PC-9 (cell line): ENCODE results near the gene XAF1. TPM values are rescaled to one million over a fixed set of nuclear protein-coding genes. Genes with fewer than 3 reads are reported as not detected.

Source experiments
- Bru-seq: library from RNA; stranded (reverse); fragments of 400-500 nt; gene quantifications from one replicate; lab custom pipeline; 2021; lab: Mats Ljungman, UMichigan
- BruChase-seq, 2 experiments: library from RNA; stranded (reverse); fragments of 400-500 nt; gene quantifications; one replicate each; lab custom pipeline; 2021; lab: Mats Ljungman, UMichigan
- BruUV-seq: library from RNA; stranded (reverse); fragments of 400-500 nt; replicated peaks from 2 replicates; lab custom pipeline; 2021; lab: Mats Ljungman, UMichigan
- CTCF ChIA-PET: fragments of 300-600 bp; sonication (Branson Sonifier 250); formaldehyde crosslinking; loops from one replicate; lab custom pipeline; 2022; ENCODE audit warnings: antibody characterized with exemption; lab: Charles Lee
- POLR2A ChIA-PET: fragments of 300-600 bp; sonication (Branson Sonifier 250); formaldehyde crosslinking; loops from one replicate; lab custom pipeline; 2022; ENCODE audit warnings: antibody characterized with exemption; ENCODE audit not compliant: unreplicated experiment; lab: Charles Lee
- DNase-seq, 2 experiments: peaks; one replicate each; pipeline versions ENCODE4 v3.0.0 to v3.0.0-alpha.2; 2015 to 2022; ENCODE audit warnings: mixed read lengths in 1 of 2
- H2AFZ ChIP-seq: fragments of 200-600 bp; sonication (generic); 2 replicates; pipeline ENCODE4 v1.8.1; 2017; ENCODE audit warnings: antibody characterized with exemption
- H3F3A ChIP-seq: fragments of 200-600 bp; sonication (generic); 2 replicates; pipeline ENCODE4 v1.8.1; 2017; ENCODE audit warnings: antibody characterized with exemption, mild to moderate bottlenecking, low read depth; ENCODE audit not compliant: insufficient read depth
- H3K27ac ChIP-seq: fragments of 200-600 bp; sonication (generic); 2 replicates; pipeline ENCODE4 v1.6.1; 2016; ENCODE audit warnings: mixed run types
- H3K27me3 ChIP-seq: fragments of 200-600 bp; sonication (generic); 2 replicates; pipeline ENCODE4 v1.6.1; 2016; ENCODE audit warnings: low read depth, mixed run types; ENCODE audit not compliant: insufficient read depth
- H3K36me3 ChIP-seq: fragments of 200-600 bp; sonication (generic); 2 replicates; pipeline ENCODE4 v1.6.1; 2016; ENCODE audit warnings: low read depth, mixed run types
- H3K4me1 ChIP-seq: fragments of 200-600 bp; sonication (generic); replicated peaks from 2 replicates; pipeline ENCODE4 v1.6.1; 2016; ENCODE audit warnings: mixed run types; ENCODE audit not compliant: insufficient read depth
- H3K4me2 ChIP-seq: fragments of 200-600 bp; sonication (generic); 2 replicates; pipeline ENCODE4 v1.6.1; 2017; ENCODE audit warnings: mixed run types
- H3K4me3 ChIP-seq: fragments of 200-600 bp; sonication (generic); 2 replicates; pipeline ENCODE4 v1.6.1; 2016; ENCODE audit warnings: mixed run types
- H3K79me2 ChIP-seq: fragments of 200-600 bp; sonication (generic); 2 replicates; pipeline ENCODE4 v1.6.1; 2017; ENCODE audit warnings: low read depth, mixed run types
- H3K9me2 ChIP-seq: fragments of 200-600 bp; sonication (generic); 2 replicates; pipeline ENCODE4 v1.8.1; 2017; ENCODE audit warnings: mild to moderate bottlenecking; ENCODE audit not compliant: insufficient read depth
- H3K9me3 ChIP-seq: fragments of 200-600 bp; sonication (generic); 2 replicates; pipeline ENCODE4 v1.8.1; 2016; ENCODE audit warnings: low read depth; ENCODE audit not compliant: insufficient read depth
- H4K20me1 ChIP-seq: fragments of 200-600 bp; sonication (generic); 2 replicates; pipeline ENCODE4 v1.8.1; 2017; ENCODE audit not compliant: insufficient read depth
- CTCF ChIP-seq: fragments of 200-600 bp; sonication (generic); conservative IDR thresholded peaks from 2 replicates; pipeline ENCODE4 v1.6.1; 2017; ENCODE audit warnings: mixed run types, antibody characterized with exemption, mild to moderate bottlenecking, moderate library complexity
- EZH2 ChIP-seq: fragments of 200-600 bp; sonication (generic); IDR thresholded peaks from 2 replicates; pipeline ENCODE4 v1.8.0; 2017; ENCODE audit warnings: antibody characterized with exemption, low read depth
- intact Hi-C: fragments of 100-400 bp; cut with micrococcal nuclease; formaldehyde crosslinking; loops from one replicate; pipeline ENCODE4 v1.10.0; 2022; ENCODE audit not compliant: unreplicated experiment
- long read RNA-seq: library from polyadenylated mRNA; stranded (forward); transcript quantifications from one replicate; pipeline ENCODE4 v2.0.0, GENCODE V29; 2022
- total RNA-seq: library from RNA; stranded (reverse); gene quantifications from 2 replicates; pipeline ENCODE4 v1.2.3, GENCODE V29; 2021

The XAF1 gene, protein sequence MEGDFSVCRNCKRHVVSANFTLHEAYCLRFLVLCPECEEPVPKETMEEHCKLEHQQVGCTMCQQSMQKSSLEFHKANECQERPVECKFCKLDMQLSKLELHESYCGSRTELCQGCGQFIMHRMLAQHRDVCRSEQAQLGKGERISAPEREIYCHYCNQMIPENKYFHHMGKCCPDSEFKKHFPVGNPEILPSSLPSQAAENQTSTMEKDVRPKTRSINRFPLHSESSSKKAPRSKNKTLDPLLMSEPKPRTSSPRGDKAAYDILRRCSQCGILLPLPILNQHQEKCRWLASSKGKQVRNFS
- total RNA-seq = 20.8 and 27.6 TPM in 2 replicates
- percentile 56 among the genes with signal in this experiment for Bru-seq, nascent RNA
- percentile 61 among the genes with signal in this experiment for BruChase-seq, experiment 1, labeled RNA remaining after a 2-hour chase
- BruChase-seq, experiment 2, labeled RNA remaining after a 6-hour chase = percentile 57 among the genes with signal in this experiment
- long read RNA-seq, partial matches to known transcripts = 1 of 10 reads
- long read RNA-seq, other reads (novel, unspliced or antisense) = 6 of 10 reads

DNA sequence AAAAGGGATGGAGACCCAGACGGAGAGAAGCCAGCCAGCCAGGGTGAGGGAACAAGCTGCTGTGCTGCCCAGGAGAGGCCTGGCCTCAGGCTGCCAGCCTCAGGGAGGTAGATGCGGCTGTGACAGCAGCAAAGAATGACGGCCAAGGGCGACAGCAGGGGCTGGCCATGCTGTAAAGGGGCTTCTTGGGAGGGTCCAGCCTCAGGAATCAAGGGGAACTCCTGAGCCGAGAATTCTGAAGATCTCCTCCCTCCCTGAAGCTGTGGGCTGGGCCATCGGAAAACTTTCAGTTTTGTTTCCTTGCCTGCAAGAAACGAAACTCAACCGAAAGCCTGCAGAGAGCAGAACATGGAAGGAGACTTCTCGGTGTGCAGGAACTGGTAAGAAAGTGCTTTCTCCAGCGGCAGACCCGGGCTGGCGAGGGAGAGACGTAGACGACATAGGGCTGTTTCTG lies at the start of gene XAF1:
Gene XAF1, plus strand, starts transcription at position 316 of the 454 bp plus-strand sequence. Its CDS starts 33 bp downstream, at position 349.
- no peaks in the 10 kb centered on the region for H3K79me2 ChIP-seq
- peaks cover 22% of the 10 kb centered on the region for H3K4me1 ChIP-seq
- no peak within 1 kb of the TSS for H3K27ac ChIP-seq
- 0 out of 2 replicates have a peak within 1 kb of the TSS, but pooled peaks have one; percentile 16 for H3K4me2 ChIP-seq
- ChIA-PET POLR2A (interaction anchor here (0.7 kb wide), 1 partner anchor 932 kb away, joined by 5 read pairs; the partner anchor contains the start of gene TP53), CTCF (no interaction called here)
- H3K36me3 ChIP-seq = no peaks in the 10 kb centered on the region
- BruUV-seq = no TSS peak
- no peaks in the 10 kb centered on the region for H3K9me3 ChIP-seq
- intact Hi-C loops = no loop called here
- no peaks in the 10 kb centered on the region for H3K27me3 ChIP-seq
- H2AFZ ChIP-seq = peak within 1 kb of the TSS; percentile 52; the same call in 1 of the 2 replicates
- no peaks in the 10 kb centered on the region for H3K9me2 ChIP-seq
- peak in 1 of 2 experiments; percentile 32 for DNase-seq
- no peak within 1 kb of the TSS for H3K4me3 ChIP-seq
- H4K20me1 ChIP-seq = no peaks in the 10 kb centered on the region
- no peak for TF ChIP-seq CTCF
- no peak for TF ChIP-seq EZH2
- peaks cover 21% of the 10 kb centered on the region for H3F3A ChIP-seq

- ChIA-PET CTCF (no interaction called here), POLR2A (no interaction called here)
- BruUV-seq = no TSS peak
- Histone ChIP-seq H3K36me3 (no peaks in the 10 kb centered on the region), H3K79me2 (no peaks in the 10 kb centered on the region), H3K4me2 (no peak overlapping the region), H3K4me3 (no peak overlapping the region), H3K27ac (no peak overlapping the region), H3K9me3 (no peaks in the 10 kb centered on the region), H3K4me1 (no peaks in the 10 kb centered on the region), H3K27me3 (no peaks in the 10 kb centered on the region), H3K9me2 (no peaks in the 10 kb centered on the region), H2AFZ (no peak overlapping the region), H3F3A (no peaks in the 10 kb centered on the region), H4K20me1 (no peaks in the 10 kb centered on the region)
- DNase-seq = peak in 1 of 2 experiments; percentile 15
- TF ChIP-seq EZH2 = no peak
- no peak for TF ChIP-seq CTCF
- intact Hi-C loops = no loop called here
Measured at GRCh38 chr17:6706499-6706898, 49.3 kb upstream of the XAF1 start.

DNA sequence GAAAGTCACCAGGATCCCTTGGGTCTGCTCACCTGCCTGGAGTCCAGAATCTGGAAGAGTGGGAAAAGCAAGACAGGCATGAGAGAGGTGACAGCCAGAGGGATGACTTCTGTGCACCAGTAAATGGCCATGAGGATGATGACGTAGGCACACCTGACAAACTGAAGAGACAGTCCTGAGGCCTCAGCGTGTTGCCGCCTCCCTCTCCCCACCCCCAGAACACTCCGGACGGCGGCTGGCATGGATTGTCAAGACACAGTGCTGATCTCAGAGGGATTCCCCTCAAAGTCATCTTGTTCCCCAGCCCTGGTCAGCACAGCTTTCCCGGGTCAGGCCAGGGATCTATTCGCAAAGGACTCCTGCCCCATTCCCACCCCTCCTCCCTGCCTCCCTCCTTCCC lies 48.9 kb upstream of the XAF1 start:
- no peaks in the 10 kb centered on the region for H3F3A ChIP-seq
- no peaks in the 10 kb centered on the region for H3K9me2 ChIP-seq
- no peak overlapping the region for H3K27ac ChIP-seq
- intact Hi-C loops = no loop called here
- H3K79me2 ChIP-seq = no peaks in the 10 kb centered on the region
- H3K4me3 ChIP-seq = no peak overlapping the region
- CTCF ChIA-PET = no interaction called here
- no TSS peak for BruUV-seq
- no peaks in the 10 kb centered on the region for H4K20me1 ChIP-seq
- TF ChIP-seq EZH2 (no peak), CTCF (no peak)
- no peaks in the 10 kb centered on the region for H3K36me3 ChIP-seq
- no peaks in the 10 kb centered on the region for H3K27me3 ChIP-seq
- H3K4me1 ChIP-seq = no peaks in the 10 kb centered on the region
- H2AFZ ChIP-seq = no peak overlapping the region
- DNase-seq = peak in 1 of 2 experiments; percentile 22
- H3K9me3 ChIP-seq = no peaks in the 10 kb centered on the region
- POLR2A ChIA-PET = no interaction called here
- H3K4me2 ChIP-seq = no peak overlapping the region
